Central memory CD8-positive, alpha-beta T cell (primary cell): Measurements from ENCODE around the gene LKAAEAR1.

Source experiments
- ATAC-seq: fragments of 150-1000 bp; cut with Tn5 transposase; replicated peaks from 2 replicates; pipeline ENCODE4 v1.10.0; 2022; ENCODE audit warnings: mild to moderate bottlenecking, moderate FRiP score, moderate number of reproducible peaks; ENCODE audit not compliant: poor library complexity, severe bottlenecking; ENCODE audit errors: extremely low read depth
- DNase-seq, 2 donors: peaks; one replicate each; pipeline ENCODE4 v3.0.0; 2021; ENCODE audit warnings: low spot score in 2 of 2
- H3K27ac Mint-ChIP-seq: one replicate; pipeline ENCODE4 v1.8.0; 2022; ENCODE audit warnings: low read depth, mild to moderate bottlenecking, moderate library complexity, mixed read lengths
- H3K27me3 Mint-ChIP-seq: one replicate; pipeline ENCODE4 v1.8.0; 2022; ENCODE audit warnings: mixed read lengths
- H3K36me3 Mint-ChIP-seq: one replicate; pipeline ENCODE4 v1.8.0; 2022; ENCODE audit warnings: mild to moderate bottlenecking, moderate library complexity, mixed read lengths; ENCODE audit not compliant: insufficient read depth
- H3K4me1 Mint-ChIP-seq: one replicate; pipeline ENCODE4 v1.8.0; 2022; ENCODE audit warnings: mixed read lengths
- H3K4me3 Mint-ChIP-seq: one replicate; pipeline ENCODE4 v1.8.0; 2022; ENCODE audit warnings: mild to moderate bottlenecking, moderate library complexity, mixed read lengths
- H3K9me3 Mint-ChIP-seq: one replicate; pipeline ENCODE4 v1.8.0; 2022; ENCODE audit warnings: mixed read lengths

LKAAEAR1 gene

DNA sequence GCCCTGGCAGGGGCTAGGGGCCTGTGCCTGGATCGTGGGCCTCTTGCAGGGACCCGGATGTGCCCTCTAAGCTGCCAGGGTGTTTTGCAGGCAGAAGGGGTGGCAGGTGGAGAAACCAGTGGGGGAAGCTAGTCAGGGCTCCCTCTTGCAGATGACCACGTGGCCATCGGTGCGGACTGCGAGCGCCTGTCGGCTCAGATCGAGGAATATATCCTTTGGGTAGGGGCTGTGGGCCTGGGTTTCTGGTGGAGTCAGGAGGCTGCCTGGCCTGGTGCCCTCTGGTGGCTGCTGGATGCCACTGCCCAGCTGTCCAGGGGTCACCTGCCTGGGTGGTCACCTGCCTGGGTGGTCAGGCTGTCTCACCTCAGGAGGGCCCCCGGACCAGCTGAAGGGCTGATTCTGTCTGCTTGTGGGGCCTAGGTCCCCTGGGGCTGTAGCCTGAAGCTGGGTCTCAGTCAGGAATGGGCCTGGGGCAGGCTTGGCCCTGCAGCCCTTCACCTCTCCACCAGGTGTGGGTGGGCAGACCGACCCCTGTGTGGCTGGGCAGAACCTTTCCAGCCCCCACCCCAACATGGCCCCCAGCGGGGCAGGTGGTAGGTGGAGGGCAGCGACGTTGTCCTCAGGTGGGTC is 14.5 kb downstream of the LKAAEAR1 start:
- no peak for ATAC-seq
- H3K9me3 Mint-ChIP-seq: no peaks in the 10 kb centered on the region
- H3K27me3 Mint-ChIP-seq: no peaks in the 10 kb centered on the region
- H3K4me3 Mint-ChIP-seq: no peak overlapping the region
- H3K36me3 Mint-ChIP-seq: peaks cover 14% of the 10 kb centered on the region
- no peak overlapping the region for H3K27ac Mint-ChIP-seq
- DNase-seq: no peak
- peaks cover 25% of the 10 kb centered on the region for H3K4me1 Mint-ChIP-seq

DNA sequence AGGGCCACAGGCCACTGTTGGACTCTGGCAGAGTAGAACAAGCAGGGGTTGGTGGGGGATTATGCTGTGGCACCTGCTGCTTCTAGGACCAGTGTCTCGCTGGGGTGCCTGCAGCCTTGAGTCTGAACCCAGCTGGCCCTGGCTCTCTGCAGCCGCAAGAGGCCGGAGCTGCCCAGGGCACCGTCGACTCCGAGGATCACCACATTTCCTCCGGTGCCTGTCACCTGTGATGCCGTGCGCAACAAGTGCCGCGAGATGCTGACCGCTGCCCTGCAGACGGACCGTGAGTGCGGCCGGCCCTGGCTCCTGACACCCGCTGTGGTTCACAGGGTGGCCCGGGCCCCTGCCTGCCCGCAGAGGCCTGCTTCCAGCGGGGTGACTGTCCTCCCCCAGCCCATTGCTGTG is 15.0 kb downstream of the LKAAEAR1 start:
- Mint-ChIP-seq H3K4me1 (peaks cover 25% of the 10 kb centered on the region), H3K9me3 (no peaks in the 10 kb centered on the region), H3K4me3 (no peak overlapping the region), H3K27me3 (no peaks in the 10 kb centered on the region), H3K36me3 (peaks cover 11% of the 10 kb centered on the region), H3K27ac (no peak overlapping the region)
- ATAC-seq (no peak), DNase-seq (no peak)

DNA sequence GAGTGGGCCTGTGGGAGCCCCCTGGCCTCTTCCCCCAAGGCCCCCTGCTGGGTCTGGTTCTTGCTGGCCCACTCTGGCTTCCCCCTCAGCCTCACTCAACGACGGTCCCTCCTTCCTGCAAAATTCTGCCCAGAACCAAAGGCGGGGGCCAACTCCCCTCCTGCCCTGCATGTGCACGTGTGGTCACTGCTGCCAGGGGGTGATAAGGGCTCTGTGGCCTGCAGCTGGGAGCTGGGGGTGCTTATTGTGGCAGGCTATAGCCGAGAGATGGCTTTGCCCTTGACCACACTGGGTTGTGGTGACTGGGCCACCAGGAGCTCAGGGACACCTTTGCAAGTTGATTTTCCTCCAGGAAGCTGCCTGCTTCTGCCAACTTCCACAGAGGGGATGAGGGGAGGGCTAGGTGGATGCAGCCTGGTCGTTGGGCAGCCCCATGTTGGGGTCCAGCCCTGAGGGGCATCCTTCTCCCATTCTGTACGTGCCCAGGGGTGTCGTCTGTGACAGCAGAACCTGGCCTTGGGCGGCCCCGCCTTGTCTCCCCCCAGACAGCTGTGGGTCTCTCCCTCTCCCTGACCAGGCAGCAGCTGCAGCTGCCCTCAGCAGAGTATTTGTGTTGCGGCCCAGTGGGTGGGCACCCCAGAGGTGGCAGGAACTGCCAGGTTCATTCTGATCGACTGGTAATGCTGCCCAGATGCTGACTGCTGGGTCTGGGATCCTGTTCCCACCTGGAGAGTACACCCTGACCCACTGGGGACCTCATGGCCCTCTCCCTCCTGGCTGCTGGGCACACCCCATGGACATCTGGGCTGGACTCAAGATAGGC is 15.6 kb downstream of the LKAAEAR1 start:
- peaks cover 10% of the 10 kb centered on the region for H3K36me3 Mint-ChIP-seq
- H3K27me3 Mint-ChIP-seq: no peaks in the 10 kb centered on the region
- no peak for DNase-seq
- no peaks in the 10 kb centered on the region for H3K9me3 Mint-ChIP-seq
- no peak for ATAC-seq
- no peak overlapping the region for H3K27ac Mint-ChIP-seq
- peaks cover 31% of the 10 kb centered on the region for H3K4me1 Mint-ChIP-seq
- H3K4me3 Mint-ChIP-seq: no peak overlapping the region

DNA sequence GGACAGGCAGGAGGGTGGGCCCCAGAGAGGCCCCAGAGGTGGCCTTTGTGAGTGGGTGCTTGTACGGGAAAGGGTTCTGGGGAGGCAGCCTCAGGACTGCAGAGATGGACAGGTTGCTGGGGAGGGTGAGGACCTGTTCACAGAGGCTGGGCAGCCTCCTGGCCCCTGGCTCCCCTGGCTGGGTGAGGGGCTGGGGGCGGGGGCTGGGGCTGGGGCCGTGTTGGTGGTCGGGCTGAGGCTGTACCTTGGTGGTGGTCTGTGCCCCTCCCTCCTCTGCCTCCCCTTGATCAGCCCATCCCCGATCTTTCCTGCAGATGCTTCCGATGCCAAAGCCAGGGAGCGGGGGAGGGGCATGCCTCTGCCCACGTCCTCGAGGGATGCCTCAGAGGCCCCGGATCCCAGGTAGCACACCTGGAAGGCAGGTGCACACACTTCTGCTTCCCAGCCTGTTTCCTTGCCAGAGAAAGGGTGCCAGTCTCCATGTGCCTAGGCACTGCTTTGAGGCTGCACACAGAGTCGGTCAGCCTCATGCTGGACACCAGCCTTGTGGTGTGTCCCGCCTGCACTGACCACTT is 16.4 kb downstream of the LKAAEAR1 start:
- H3K27ac Mint-ChIP-seq: no peak overlapping the region
- no peak for ATAC-seq
- no peaks in the 10 kb centered on the region for H3K9me3 Mint-ChIP-seq
- no peak overlapping the region for H3K4me3 Mint-ChIP-seq
- no peaks in the 10 kb centered on the region for H3K27me3 Mint-ChIP-seq
- H3K4me1 Mint-ChIP-seq: peaks cover 32% of the 10 kb centered on the region
- DNase-seq: no peak
- H3K36me3 Mint-ChIP-seq: peaks cover 10% of the 10 kb centered on the region

DNA sequence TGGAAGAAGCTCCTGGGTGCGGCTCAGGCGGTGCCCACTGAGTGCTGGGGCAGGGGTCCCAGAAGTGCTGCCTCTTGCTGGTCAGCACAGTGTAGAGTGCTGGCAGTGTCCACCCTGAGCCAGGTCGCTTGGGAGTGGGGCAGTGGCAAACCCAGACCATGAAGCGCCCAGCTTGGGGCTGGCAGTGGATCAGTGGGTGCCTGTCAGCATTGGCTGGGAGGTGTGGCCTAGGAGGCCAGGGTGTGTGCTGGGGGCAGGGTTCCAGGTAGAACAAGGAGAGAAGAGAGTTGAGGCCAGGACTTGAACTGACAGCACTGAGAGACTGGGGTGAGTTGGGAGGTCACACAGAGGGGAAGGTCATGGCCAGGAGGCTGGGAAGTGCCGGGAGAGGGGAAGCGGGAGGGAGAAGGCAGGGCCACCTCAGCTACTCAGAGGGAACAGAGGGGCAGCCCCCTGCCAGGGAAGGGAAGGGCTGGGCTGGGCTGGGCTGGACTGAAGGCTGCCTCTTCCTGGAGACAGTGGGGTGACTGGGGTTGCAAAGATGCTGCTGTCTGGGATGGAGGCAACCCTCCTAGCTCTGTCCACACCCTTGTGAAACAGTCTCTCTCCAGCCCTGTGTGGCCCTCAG is 17.1 kb downstream of the LKAAEAR1 start:
- H3K27ac Mint-ChIP-seq: no peak overlapping the region
- no peaks in the 10 kb centered on the region for H3K27me3 Mint-ChIP-seq
- no peak for ATAC-seq
- DNase-seq: no peak
- peaks cover 11% of the 10 kb centered on the region for H3K36me3 Mint-ChIP-seq
- no peaks in the 10 kb centered on the region for H3K9me3 Mint-ChIP-seq
- peaks cover 32% of the 10 kb centered on the region for H3K4me1 Mint-ChIP-seq
- no peak overlapping the region for H3K4me3 Mint-ChIP-seq

DNA sequence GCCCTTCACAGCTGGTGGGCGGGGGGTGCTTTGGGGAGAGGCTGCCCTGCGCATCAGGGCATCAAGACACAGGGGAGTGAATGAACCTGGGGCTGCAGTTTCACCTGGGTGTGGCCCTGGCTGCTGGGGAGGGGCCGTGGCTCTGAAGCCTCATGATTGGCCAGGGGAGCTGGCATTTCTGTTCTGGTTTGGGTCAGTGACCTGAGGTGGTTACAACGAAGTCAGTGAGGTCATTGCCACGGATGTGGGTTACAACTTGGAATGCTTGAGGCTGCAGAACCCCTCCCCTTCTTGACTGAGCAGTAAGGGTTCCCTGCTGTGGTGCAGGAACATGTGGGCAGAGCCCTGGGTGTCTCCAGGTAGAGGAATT is 18.2 kb downstream of the LKAAEAR1 start:
- peak overlapping the region; percentile 45 for H3K4me3 Mint-ChIP-seq

DNA sequence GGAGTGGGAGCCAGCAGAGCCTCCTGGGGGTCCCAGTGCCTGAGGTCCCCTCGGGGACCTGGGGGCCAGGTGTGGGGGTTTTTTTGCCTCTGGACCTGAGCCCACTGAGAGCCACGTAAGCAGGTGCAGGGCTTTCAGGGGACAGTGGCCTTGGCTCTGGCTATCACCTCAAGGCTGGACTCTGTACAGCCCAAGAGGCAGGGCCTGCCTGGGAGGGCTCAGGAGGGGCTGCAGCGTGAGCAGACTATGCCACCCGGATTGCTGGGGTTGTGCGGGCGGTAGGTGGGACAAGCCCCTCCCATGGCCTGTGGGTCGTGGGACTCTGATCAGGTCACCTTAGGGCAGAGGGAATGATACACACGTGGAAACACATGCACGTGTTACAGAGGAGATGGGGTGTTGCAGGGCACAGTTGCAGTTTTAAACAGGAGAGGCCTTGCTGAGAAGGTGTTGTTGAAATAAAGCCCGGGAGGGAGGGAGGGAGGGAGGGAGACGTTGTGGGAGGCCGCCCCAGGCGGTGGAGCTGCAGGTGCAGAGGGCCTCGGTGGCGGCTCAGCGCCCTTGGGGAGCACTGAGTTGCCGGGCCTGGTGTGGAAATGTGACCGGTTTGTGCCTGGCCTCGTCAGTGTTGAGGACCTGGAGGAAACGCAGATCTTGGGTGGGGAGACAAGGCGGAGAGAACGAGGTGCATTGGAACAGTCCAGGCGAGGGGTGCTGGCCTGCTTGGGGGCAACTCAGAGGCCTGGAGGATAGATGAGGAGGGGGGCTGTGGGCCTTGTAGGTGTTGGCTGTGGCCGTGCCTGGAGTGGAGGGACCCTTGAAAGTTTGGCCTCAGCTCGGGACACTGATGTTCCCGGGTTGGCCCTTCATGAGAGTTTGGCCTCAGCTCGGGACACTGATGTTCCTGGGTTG is 18.9 kb downstream of the LKAAEAR1 start:
- Mint-ChIP-seq H3K27ac (peak overlapping the region; percentile 51), H3K9me3 (no peaks in the 10 kb centered on the region), H3K4me1 (peaks cover 32% of the 10 kb centered on the region), H3K36me3 (peaks cover 11% of the 10 kb centered on the region), H3K4me3 (peak overlapping the region; percentile 45), H3K27me3 (no peaks in the 10 kb centered on the region)
- ATAC-seq (no peak), DNase-seq (no peak)

More for the DNA sequence above, 18.2 kb downstream of the LKAAEAR1 start:
- DNase-seq: peak; percentile 36 to 51
- peaks cover 11% of the 10 kb centered on the region for H3K36me3 Mint-ChIP-seq
- H3K27me3 Mint-ChIP-seq: no peaks in the 10 kb centered on the region
- H3K4me1 Mint-ChIP-seq: peaks cover 32% of the 10 kb centered on the region
- peak overlapping the region; percentile 51 for H3K27ac Mint-ChIP-seq
- peak; percentile 57 for ATAC-seq
- no peaks in the 10 kb centered on the region for H3K9me3 Mint-ChIP-seq

DNA sequence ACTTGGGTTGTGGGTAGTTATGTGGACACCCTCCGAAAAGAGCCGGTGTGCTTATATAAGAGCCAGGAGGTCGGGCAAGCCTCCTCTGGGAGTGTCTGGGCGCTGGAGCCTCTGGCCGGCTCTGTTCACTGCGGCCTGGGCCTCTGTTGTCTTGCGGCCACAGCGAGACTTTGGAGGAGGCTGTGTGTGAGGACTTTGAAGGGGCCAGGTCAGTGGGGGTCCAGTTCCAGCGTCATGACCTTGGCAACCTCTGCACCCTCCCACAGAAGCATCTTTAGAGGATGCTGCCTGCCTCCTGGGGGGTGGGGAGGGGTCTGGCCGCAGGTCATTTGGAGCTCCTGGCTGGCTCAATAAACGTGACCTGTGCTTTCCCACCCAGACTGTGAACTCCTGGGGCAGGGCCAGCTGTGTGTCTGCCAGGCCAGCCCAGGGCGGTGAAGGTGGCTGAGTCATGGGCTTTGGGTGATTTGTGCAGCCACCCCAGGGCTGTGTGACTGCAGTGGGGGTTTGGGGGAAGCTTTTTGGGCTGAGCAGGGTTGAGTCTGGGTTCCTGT is 20.0 kb downstream of the LKAAEAR1 start:
- ATAC-seq (no peak), DNase-seq (no peak)
- Mint-ChIP-seq H3K4me1 (peaks cover 36% of the 10 kb centered on the region), H3K27me3 (no peaks in the 10 kb centered on the region), H3K4me3 (peak overlapping the region; percentile 84), H3K9me3 (no peaks in the 10 kb centered on the region), H3K27ac (peak overlapping the region; percentile 17), H3K36me3 (peaks cover 11% of the 10 kb centered on the region)

DNA sequence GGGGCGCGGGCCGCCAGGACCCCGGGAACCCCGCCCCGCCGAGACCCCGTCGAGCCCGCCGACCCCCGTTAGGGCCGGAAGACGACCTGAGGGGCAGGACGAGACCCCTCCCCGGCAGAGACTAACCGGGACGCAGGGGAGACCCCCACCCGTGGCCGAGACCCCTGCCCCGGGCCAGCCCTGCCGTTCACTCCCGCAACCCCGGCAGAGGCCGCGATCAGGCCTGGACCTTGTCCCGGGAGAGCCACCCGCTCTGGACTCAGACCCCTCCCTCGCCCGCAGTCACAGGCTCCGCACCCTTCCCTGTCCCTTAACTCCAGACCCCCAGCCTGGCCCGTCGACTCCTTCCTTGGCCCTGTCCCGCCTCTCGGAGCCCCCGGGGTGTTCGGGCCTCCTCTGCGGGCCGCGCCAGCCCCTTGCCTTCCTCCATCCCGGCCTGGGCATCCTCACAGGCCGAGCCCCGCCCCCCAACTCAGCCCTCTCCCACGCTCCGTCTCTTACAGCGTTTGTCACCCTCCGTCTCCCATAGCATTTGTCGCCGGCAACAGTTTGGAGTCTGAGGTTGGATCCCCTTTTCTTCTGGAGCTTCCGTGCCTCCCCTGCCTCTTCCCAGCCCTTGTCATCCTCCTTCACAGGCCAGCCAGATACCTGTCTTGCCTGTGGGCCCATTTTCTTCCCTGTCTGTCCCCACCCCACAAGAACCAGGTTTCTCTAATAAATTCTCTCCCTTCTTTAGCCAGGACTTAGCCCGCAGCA is 20.6 kb downstream of the LKAAEAR1 start:
- no peak for ATAC-seq
- H3K4me1 Mint-ChIP-seq: peaks cover 38% of the 10 kb centered on the region

DNA sequence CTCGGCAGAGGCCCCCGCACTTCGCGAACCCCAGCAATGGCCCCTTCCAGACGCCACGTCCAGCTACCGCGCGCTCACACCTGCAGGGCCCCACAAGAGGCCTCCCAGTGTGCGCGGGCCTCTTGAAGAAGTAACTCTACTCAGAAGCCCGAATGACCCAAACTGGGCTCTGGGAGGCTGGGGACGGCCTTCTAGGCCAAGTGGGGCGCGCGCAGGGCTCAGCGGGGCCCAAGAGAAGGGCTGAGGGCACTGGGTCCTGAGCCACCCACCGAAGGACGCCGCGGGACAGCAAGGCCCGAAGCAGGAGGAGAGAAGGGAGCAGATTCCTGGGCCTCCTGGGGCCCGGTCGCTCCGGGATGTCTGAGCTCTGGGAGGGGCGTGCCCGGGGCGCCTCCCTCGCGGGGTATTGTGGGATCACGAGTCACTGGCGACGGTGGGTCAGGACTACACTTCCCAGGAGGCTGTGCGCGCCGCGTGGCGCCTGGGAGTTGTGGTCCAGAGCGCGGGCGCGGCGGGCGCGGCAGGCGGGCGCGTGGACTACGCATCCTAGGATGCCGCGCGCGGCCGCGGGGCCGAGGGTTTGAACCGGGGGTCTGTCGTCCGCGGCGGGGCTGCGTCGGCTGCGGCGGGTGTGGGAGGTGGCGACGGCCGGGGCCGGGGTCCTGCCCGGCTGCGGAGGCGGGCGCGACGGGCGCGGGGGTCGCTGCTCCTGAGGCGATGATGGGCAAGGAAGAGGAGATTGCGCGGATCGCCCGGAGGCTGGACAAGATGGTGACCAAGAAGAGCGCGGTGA is 21.4 kb downstream of the LKAAEAR1 start, which contains the start of gene TCEA2:
TSS of gene TCEA2 (plus strand) at position 603 of the 793 bp plus-strand sequence. CDS start at position 718, 115 bp downstream.
- DNase-seq (peak; percentile 82 to 85), ATAC-seq (peak; percentile 92)
- H3K9me3 Mint-ChIP-seq: no peaks in the 10 kb centered on the region
- no peaks in the 10 kb centered on the region for H3K27me3 Mint-ChIP-seq
- peaks cover 43% of the 10 kb centered on the region for H3K4me1 Mint-ChIP-seq
- peak within 1 kb of the TSS; percentile 19 for H3K27ac Mint-ChIP-seq
- peak within 1 kb of the TSS; percentile 84 for H3K4me3 Mint-ChIP-seq
- peaks cover 8% of the 10 kb centered on the region for H3K36me3 Mint-ChIP-seq

More for the DNA sequence above, 20.6 kb downstream of the LKAAEAR1 start:
- Mint-ChIP-seq H3K27ac (peak overlapping the region; percentile 17), H3K9me3 (no peaks in the 10 kb centered on the region), H3K36me3 (peaks cover 8% of the 10 kb centered on the region), H3K27me3 (no peaks in the 10 kb centered on the region), H3K4me3 (peak overlapping the region; percentile 84)
- DNase-seq: no peak

DNA sequence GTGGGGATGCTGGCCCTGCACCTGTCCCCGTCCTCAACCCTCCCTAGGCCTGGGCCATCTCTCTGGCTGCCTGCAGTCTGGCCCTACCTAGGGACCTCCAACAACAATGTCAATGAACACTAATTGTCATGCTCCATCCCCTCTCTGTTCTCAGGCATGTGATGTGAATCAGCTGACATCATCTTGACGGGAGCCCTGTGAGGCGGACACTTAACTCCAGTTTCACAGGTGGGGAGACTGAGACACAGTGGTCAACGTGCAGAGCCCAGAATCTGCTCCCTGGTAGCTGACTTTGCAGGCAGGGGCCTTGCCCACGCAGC is 22.0 kb downstream of the LKAAEAR1 start:
- no peak for ATAC-seq
- no peaks in the 10 kb centered on the region for H3K27me3 Mint-ChIP-seq
- no peaks in the 10 kb centered on the region for H3K9me3 Mint-ChIP-seq
- no peak for DNase-seq
- peaks cover 41% of the 10 kb centered on the region for H3K4me1 Mint-ChIP-seq
- peak overlapping the region; percentile 84 for H3K4me3 Mint-ChIP-seq
- H3K27ac Mint-ChIP-seq: no peak overlapping the region
- peaks cover 8% of the 10 kb centered on the region for H3K36me3 Mint-ChIP-seq
